Uterus (tissue), 2 donors: ENCODE data around the gene TMEM131.

ENCODE experiments used
- POLR2A ChIP-seq, 2 donors: fragments of 450-650 bp; IDR thresholded peaks; one replicate each; pipeline ENCODE4 v1.6.1; 2016; ENCODE audit warnings: antibody characterized with exemption in 2 of 2, mild to moderate bottlenecking in 1 of 2, moderate library complexity in 1 of 2
- TF ChIP-seq, protein P1 (sequence below), 4 experiments: fragments of 200-600 bp in 2 of 4; fragments of 450-650 bp in 2 of 4; sonication (generic) in 2 of 4; IDR thresholded peaks; one replicate each; pipeline ENCODE4 v1.5.1; 2016 to 2019; ENCODE audit warnings: antibody characterized with exemption in 4 of 4, mild to moderate bottlenecking in 2 of 4, moderate library complexity in 1 of 4

DNA sequence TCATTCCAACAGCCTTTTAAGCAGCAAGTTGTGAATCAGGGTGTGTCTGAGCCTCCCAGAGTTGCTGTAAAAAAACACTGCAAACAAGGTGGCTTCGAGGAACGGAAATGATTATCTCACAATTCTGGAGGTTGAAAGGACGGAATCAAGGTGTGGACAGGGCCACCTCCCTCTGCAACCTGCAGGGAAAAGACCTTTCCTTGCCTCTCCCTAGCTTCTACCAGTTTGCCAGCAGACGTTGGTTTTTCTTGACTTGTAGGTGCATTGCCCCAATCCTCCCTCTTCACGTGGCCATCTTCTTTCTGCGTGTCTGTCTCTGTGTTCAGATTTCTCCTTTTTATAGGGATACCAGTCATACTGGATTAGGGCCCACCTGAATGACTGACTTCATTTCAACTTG, 24.8 kb upstream of the TMEM131 start:
- TF ChIP-seq, protein P1, sequence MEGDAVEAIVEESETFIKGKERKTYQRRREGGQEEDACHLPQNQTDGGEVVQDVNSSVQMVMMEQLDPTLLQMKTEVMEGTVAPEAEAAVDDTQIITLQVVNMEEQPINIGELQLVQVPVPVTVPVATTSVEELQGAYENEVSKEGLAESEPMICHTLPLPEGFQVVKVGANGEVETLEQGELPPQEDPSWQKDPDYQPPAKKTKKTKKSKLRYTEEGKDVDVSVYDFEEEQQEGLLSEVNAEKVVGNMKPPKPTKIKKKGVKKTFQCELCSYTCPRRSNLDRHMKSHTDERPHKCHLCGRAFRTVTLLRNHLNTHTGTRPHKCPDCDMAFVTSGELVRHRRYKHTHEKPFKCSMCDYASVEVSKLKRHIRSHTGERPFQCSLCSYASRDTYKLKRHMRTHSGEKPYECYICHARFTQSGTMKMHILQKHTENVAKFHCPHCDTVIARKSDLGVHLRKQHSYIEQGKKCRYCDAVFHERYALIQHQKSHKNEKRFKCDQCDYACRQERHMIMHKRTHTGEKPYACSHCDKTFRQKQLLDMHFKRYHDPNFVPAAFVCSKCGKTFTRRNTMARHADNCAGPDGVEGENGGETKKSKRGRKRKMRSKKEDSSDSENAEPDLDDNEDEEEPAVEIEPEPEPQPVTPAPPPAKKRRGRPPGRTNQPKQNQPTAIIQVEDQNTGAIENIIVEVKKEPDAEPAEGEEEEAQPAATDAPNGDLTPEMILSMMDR (IDR thresholded peaks at IDR 0.05) = no peak
- TF ChIP-seq POLR2A (IDR thresholded peaks at IDR 0.05) = no peak
